IMR-90 (cell line): Measurements from ENCODE around the gene ACSS3. TPM values are rescaled to one million over a fixed set of nuclear protein-coding genes. Genes with fewer than 3 reads are reported as not detected.
A peak's percentile ranks its signal among the peaks of the same experiment; 100 is the strongest.

ENCODE experiments used
- ATAC-seq: fragments of 200-7000 bp; cut with Tn5 transposase; 2 replicates; pipeline ENCODE4 v1.9.1; 2020; ENCODE audit warnings: low read depth, mild to moderate bottlenecking, moderate library complexity
- BruUV-seq: library from RNA; stranded (reverse); fragments of 400-500 nt; replicated peaks from 2 replicates; lab custom pipeline; 2021; lab: Mats Ljungman, UMichigan
- CTCF ChIA-PET: fragments of 300-600 bp; formaldehyde crosslinking; extraction: SDS; loops from one replicate; lab custom pipeline; 2021; ENCODE audit warnings: antibody characterized with exemption; lab: Yijun Ruan, JAX
- POLR2A ChIA-PET: fragments of 300-600 bp; sonication (Branson Sonifier 250); formaldehyde crosslinking; loops from one replicate; lab custom pipeline; 2022; ENCODE audit warnings: antibody characterized with exemption; ENCODE audit not compliant: unreplicated experiment; lab: Charles Lee
- DNase-seq: peaks from one replicate; pipeline ENCODE4 v3.0.0; 2013
- H2AFZ ChIP-seq: replicated peaks from 2 replicates; pipeline ENCODE3; 2013; ENCODE audit warnings: low read length, mild to moderate bottlenecking; ENCODE audit not compliant: poor library complexity
- H2AK5ac ChIP-seq: 2 replicates; pipeline ENCODE4 v1.6.1; 2013; ENCODE audit warnings: low read depth, low read length, inconsistent platforms
- H2AK9ac ChIP-seq: replicated peaks from 2 replicates; pipeline ENCODE3; 2013; ENCODE audit warnings: mild to moderate bottlenecking, low read depth, low read length, moderate library complexity; ENCODE audit not compliant: poor library complexity
- H2BK120ac ChIP-seq: 2 replicates; pipeline ENCODE4 v1.6.1; 2013; ENCODE audit warnings: low read depth, low read length, inconsistent platforms
- H2BK15ac ChIP-seq: 3 replicates; pipeline ENCODE4 v1.6.1; 2013; ENCODE audit warnings: low read depth, low read length, inconsistent platforms
- H2BK20ac ChIP-seq: 2 replicates; pipeline ENCODE4 v1.6.1; 2013; ENCODE audit warnings: low read depth, mild to moderate bottlenecking, inconsistent platforms, low read length, moderate library complexity
- H2BK5ac ChIP-seq: 2 replicates; pipeline ENCODE4 v1.6.1; 2013; ENCODE audit warnings: mild to moderate bottlenecking, low read depth, low read length, inconsistent platforms; ENCODE audit not compliant: poor library complexity, severe bottlenecking
- H3K14ac ChIP-seq: replicated peaks from 2 replicates; pipeline ENCODE4 v1.6.1; 2013; ENCODE audit warnings: low read depth, low read length, inconsistent platforms
- H3K18ac ChIP-seq: 2 replicates; pipeline ENCODE4 v1.6.1; 2013; ENCODE audit warnings: low read depth, low read length, control low read depth
- H3K23ac ChIP-seq: 2 replicates; pipeline ENCODE4 v1.6.1; 2013; ENCODE audit warnings: low read depth, low read length, inconsistent platforms
- H3K27ac ChIP-seq: 2 replicates; pipeline ENCODE4 v1.5.1; 2013; ENCODE audit warnings: mild to moderate bottlenecking, control low read depth, low read length; ENCODE audit not compliant: insufficient read depth
- H3K27me3 ChIP-seq: 2 replicates; pipeline ENCODE4 v1.6.1; 2013; ENCODE audit warnings: low read length; ENCODE audit not compliant: control insufficient read depth, insufficient read depth
- H3K36me3 ChIP-seq: 2 replicates; pipeline ENCODE4 v1.6.1; 2013; ENCODE audit warnings: low read length, mixed read lengths; ENCODE audit not compliant: control insufficient read depth, insufficient read depth
- H3K4ac ChIP-seq: 2 replicates; pipeline ENCODE4 v1.6.1; 2013; ENCODE audit warnings: low read depth, low read length, inconsistent platforms
- H3K4me1 ChIP-seq: 2 replicates; pipeline ENCODE4 v1.6.1; 2013; ENCODE audit warnings: low read length, mixed read lengths; ENCODE audit not compliant: control insufficient read depth, insufficient read depth
- H3K4me2 ChIP-seq: 2 replicates; pipeline ENCODE4 v1.6.1; 2013; ENCODE audit warnings: low read depth, mild to moderate bottlenecking, control low read depth, low read length, moderate library complexity
- H3K4me3 ChIP-seq: 2 replicates; pipeline ENCODE4 v1.5.1; 2013; ENCODE audit warnings: low read depth, mild to moderate bottlenecking, control low read depth, low read length, moderate library complexity; ENCODE audit not compliant: insufficient read depth
- H3K56ac ChIP-seq: 2 replicates; pipeline ENCODE4 v1.6.1; 2013; ENCODE audit warnings: low read length, inconsistent platforms; ENCODE audit not compliant: insufficient read depth; ENCODE audit errors: extremely low read depth
- H3K79me1 ChIP-seq, 2 experiments: 2 replicates each; pipeline ENCODE4 v1.6.1; 2013; ENCODE audit warnings: low read length in 2 of 2, inconsistent platforms in 1 of 2, low read depth in 1 of 2
- H3K9ac ChIP-seq: 2 replicates; pipeline ENCODE4 v1.6.1; 2013; ENCODE audit warnings: low read depth, low read length, control low read depth
- H3K9me1 ChIP-seq: 2 replicates; pipeline ENCODE4 v1.6.1; 2013; ENCODE audit warnings: low read length, inconsistent platforms; ENCODE audit not compliant: insufficient read depth
- H3K9me3 ChIP-seq: 2 replicates; pipeline ENCODE4 v1.6.1; 2013; ENCODE audit warnings: low read length; ENCODE audit not compliant: control insufficient read depth, insufficient read depth
- H4K20me1 ChIP-seq: 2 replicates; pipeline ENCODE4 v1.6.1; 2013; ENCODE audit warnings: low read length, inconsistent platforms; ENCODE audit not compliant: insufficient read depth
- H4K5ac ChIP-seq: 2 replicates; pipeline ENCODE4 v1.6.1; 2013; ENCODE audit warnings: mild to moderate bottlenecking, low read depth, low read length, control low read depth
- H4K8ac ChIP-seq, 2 experiments: 2 replicates each; pipeline ENCODE4 v1.6.1; 2013; ENCODE audit warnings: low read depth in 2 of 2, low read length in 2 of 2, control low read depth in 1 of 2, inconsistent platforms in 1 of 2
- H4K91ac ChIP-seq: 2 replicates; pipeline ENCODE4 v1.6.1; 2013; ENCODE audit warnings: low read depth, low read length, inconsistent platforms; ENCODE audit not compliant: insufficient read depth
- CEBPB ChIP-seq: IDR thresholded peaks from 2 replicates; pipeline ENCODE4 v1.6.1; 2012; ENCODE audit warnings: low read depth, low read length, improper control_type of control experiment
- CHD1 ChIP-seq: IDR thresholded peaks from 2 replicates; pipeline ENCODE4 v1.6.1; 2012; ENCODE audit warnings: low read depth, low read length, improper control_type of control experiment
- FOS ChIP-seq: fragments of 150-350 bp; IDR thresholded peaks from 2 replicates; pipeline ENCODE4 v1.6.1; 2016; ENCODE audit warnings: low read depth, low read length
- MAFK ChIP-seq: IDR thresholded peaks from 2 replicates; pipeline ENCODE4 v1.6.1; 2012; ENCODE audit warnings: low read depth, low read length, improper control_type of control experiment
- NFE2L2 ChIP-seq: fragments of 150-350 bp; IDR thresholded peaks from 2 replicates; pipeline ENCODE4 v1.6.1; 2016; ENCODE audit warnings: low read depth, mild to moderate bottlenecking, low read length
- RAD21 ChIP-seq: IDR thresholded peaks from 2 replicates; pipeline ENCODE4 v1.6.1; 2012; ENCODE audit warnings: low read length, improper control_type of control experiment
- RCOR1 ChIP-seq: IDR thresholded peaks from 2 replicates; pipeline ENCODE4 v1.6.1; 2012; ENCODE audit warnings: mild to moderate bottlenecking, low read length, improper control_type of control experiment; ENCODE audit not compliant: insufficient replicate concordance
- SMC3 ChIP-seq: fragments of 150-350 bp; IDR thresholded peaks from 2 replicates; pipeline ENCODE4 v1.6.1; 2016; ENCODE audit warnings: low read depth, mild to moderate bottlenecking, antibody characterized with exemption, low read length, moderate library complexity
- WGBS, 2 experiments: methylation state at CpG; one replicate each; pipeline versions ENCODE4 v1.1.5 to v1.1.7; 2013; ENCODE audit warnings: missing lambda C conversion rate in 2 of 2; ENCODE audit not compliant: insufficient read length in 1 of 2; ENCODE audit errors: extremely low coverage in 2 of 2; 5-methylcytosine and 5-hydroxymethylcytosine counted together
- dilution Hi-C: fragments of 300-500 bp; cut with HindIII; formaldehyde crosslinking; loops from one replicate; pipeline ENCODE4 v1.14.3; 2018; ENCODE audit warnings: low sequenced_read_pairs; ENCODE audit not compliant: unreplicated experiment
- in situ Hi-C: fragments of 300-500 bp; cut with MboI; formaldehyde crosslinking; loops from 3 replicates; pipeline ENCODE4 v1.14.3; 2019; ENCODE audit warnings: low sequenced_read_pairs, inconsistent platforms, mixed read lengths
- intact Hi-C: fragments of 100-400 bp; cut with micrococcal nuclease; formaldehyde crosslinking; loops from 2 replicates; pipeline ENCODE4 v1.10.0; 2022
- polyA plus RNA-seq, 3 experiments: library from polyadenylated mRNA; depleted of rRNA; stranded (reverse); fragments of >200 nt; gene quantifications; 2 replicates each; pipeline ENCODE4 v1.2.3, GENCODE V29; 2012; ENCODE audit warnings: low replicate concordance in 1 of 3
- total RNA-seq: library from RNA; depleted of rRNA; stranded (reverse); fragments of >200 nt; gene quantifications from 2 replicates; pipeline ENCODE4 v1.2.3, GENCODE V29; 2012
- TF ChIP-seq, protein P1 (sequence below): conservative IDR thresholded peaks from 2 replicates; pipeline ENCODE4 v1.5.1; 2012; ENCODE audit warnings: mild to moderate bottlenecking, low read depth, low read length, improper control_type of control experiment

ACSS3 gene
- total and polyA plus RNA-seq, 2 of the 4 experiments (the other 2 are of a cell fraction): 0.84 to 2.0 TPM

DNA sequence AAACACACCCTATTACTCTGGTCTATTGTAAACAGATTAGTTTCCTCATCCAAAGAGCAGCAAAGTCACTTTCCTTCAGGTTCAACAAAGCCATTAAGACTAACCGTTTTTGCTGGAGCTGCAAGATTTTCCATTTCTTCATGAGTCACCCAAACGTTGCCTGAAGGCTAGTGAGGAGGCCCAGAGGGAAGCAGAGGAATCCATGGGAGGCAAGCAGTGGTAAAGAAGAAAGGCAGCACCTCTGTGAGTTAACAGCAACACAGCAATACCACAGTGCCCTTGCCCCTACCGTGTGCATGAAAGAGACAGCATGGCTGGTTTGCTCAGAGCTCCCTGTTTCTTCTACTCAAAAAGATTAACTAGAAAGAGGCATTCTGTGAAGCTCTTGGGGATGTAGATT, 206.3 kb downstream of the ACSS3 start:
- no TSS peak for BruUV-seq
- Histone ChIP-seq H2AK5ac (no peak overlapping the region), H3K4me3 (no peak overlapping the region), H4K91ac (no peak overlapping the region), H3K4me2 (no peak overlapping the region), H2BK15ac (no peak overlapping the region), H3K27ac (no peak overlapping the region), H2BK5ac (no peak overlapping the region), H3K4ac (no peak overlapping the region), H3K27me3 (no peaks in the 10 kb centered on the region), H2BK120ac (no peak overlapping the region), H4K20me1 (no peaks in the 10 kb centered on the region), H3K23ac (no peak overlapping the region), H4K5ac (no peak overlapping the region), H3K9me3 (no peaks in the 10 kb centered on the region), H3K14ac (no peak overlapping the region), H2AK9ac (no peak overlapping the region), H3K56ac (no peak overlapping the region), H2BK20ac (no peak overlapping the region), H2AFZ (no peak overlapping the region), H3K9me1 (no peaks in the 10 kb centered on the region), H3K36me3 (no peaks in the 10 kb centered on the region), H3K79me1 (no peaks in the 10 kb centered on the region), H3K9ac (no peak overlapping the region), H4K8ac (no peak overlapping the region), H3K4me1 (no peaks in the 10 kb centered on the region), H3K18ac (no peak overlapping the region)
- WGBS, 2 experiments: no CpG with 5 or more reads among the region's 3 CpGs
- ATAC-seq (no peak), DNase-seq (peak; percentile 4)
- intact Hi-C loops: no loop called here
- in situ Hi-C loops: no loop called here
- ChIA-PET CTCF (no interaction called here), POLR2A (no interaction called here)
- TF ChIP-seq CEBPB: no peak
- TF ChIP-seq SMC3: no peak
- no peak for TF ChIP-seq FOS
- TF ChIP-seq RAD21: no peak
- no peak for TF ChIP-seq RCOR1
- no peak for TF ChIP-seq MAFK
- no peak for TF ChIP-seq CHD1
- TF ChIP-seq NFE2L2: no peak
- TF ChIP-seq, protein P1, sequence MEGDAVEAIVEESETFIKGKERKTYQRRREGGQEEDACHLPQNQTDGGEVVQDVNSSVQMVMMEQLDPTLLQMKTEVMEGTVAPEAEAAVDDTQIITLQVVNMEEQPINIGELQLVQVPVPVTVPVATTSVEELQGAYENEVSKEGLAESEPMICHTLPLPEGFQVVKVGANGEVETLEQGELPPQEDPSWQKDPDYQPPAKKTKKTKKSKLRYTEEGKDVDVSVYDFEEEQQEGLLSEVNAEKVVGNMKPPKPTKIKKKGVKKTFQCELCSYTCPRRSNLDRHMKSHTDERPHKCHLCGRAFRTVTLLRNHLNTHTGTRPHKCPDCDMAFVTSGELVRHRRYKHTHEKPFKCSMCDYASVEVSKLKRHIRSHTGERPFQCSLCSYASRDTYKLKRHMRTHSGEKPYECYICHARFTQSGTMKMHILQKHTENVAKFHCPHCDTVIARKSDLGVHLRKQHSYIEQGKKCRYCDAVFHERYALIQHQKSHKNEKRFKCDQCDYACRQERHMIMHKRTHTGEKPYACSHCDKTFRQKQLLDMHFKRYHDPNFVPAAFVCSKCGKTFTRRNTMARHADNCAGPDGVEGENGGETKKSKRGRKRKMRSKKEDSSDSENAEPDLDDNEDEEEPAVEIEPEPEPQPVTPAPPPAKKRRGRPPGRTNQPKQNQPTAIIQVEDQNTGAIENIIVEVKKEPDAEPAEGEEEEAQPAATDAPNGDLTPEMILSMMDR: no peak
- dilution Hi-C loops: no loop called here
